ENCODE results near the gene TEKT1. TPM values are rescaled to one million over a fixed set of nuclear protein-coding genes. Genes with fewer than 3 reads are reported as not detected.

TEKT1 gene
- total RNA-seq, 3 donors from 2014 or later (not counting 1 experiment from before 2014, with no cell fraction given) = not detected

GRCh38 chr17:6753006-6753445 is 78.5 kb downstream of the TEKT1 start:
- Histone ChIP-seq H3K4me3 (ENCODE audit: low read length) (no peak overlapping the region), H3K9me3 (ENCODE audit: control insufficient read depth, insufficient read depth, low read length) (no peaks in the 10 kb centered on the region), H3K36me3 (ENCODE audit: control insufficient read depth, insufficient read depth, low read length) (peaks cover 3% of the 10 kb centered on the region), H3K27ac (ENCODE audit: low read length) (peak overlapping the region; percentile 60), H3K27me3 (ENCODE audit: control insufficient read depth, insufficient read depth, low read length) (no peaks in the 10 kb centered on the region), H3K4me1 (ENCODE audit: control insufficient read depth, insufficient read depth, low read length) (peaks cover 54% of the 10 kb centered on the region)
- TF ChIP-seq, protein P1, sequence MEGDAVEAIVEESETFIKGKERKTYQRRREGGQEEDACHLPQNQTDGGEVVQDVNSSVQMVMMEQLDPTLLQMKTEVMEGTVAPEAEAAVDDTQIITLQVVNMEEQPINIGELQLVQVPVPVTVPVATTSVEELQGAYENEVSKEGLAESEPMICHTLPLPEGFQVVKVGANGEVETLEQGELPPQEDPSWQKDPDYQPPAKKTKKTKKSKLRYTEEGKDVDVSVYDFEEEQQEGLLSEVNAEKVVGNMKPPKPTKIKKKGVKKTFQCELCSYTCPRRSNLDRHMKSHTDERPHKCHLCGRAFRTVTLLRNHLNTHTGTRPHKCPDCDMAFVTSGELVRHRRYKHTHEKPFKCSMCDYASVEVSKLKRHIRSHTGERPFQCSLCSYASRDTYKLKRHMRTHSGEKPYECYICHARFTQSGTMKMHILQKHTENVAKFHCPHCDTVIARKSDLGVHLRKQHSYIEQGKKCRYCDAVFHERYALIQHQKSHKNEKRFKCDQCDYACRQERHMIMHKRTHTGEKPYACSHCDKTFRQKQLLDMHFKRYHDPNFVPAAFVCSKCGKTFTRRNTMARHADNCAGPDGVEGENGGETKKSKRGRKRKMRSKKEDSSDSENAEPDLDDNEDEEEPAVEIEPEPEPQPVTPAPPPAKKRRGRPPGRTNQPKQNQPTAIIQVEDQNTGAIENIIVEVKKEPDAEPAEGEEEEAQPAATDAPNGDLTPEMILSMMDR (IDR thresholded peaks at IDR 0.05) = no peak
- ATAC-seq (peak; percentile 59 to 78 (median 60)), DNase-seq (peak; percentile 56 to 80)
- 13% methylated on average over 9 of the region's 9 CpGs for WGBS (ENCODE audit: insufficient coverage)
- no peaks in the 10 kb centered on the region for H3K36me3 Mint-ChIP-seq
- no peaks in the 10 kb centered on the region for H3K27me3 Mint-ChIP-seq (ENCODE audit: low read depth in 2 of 2)
- peak overlapping the region; percentile 78 for H3K4me3 Mint-ChIP-seq
- peak overlapping the region; percentile 90 to 97 for H3K27ac Mint-ChIP-seq
- peaks cover 55 to 57% of the 10 kb centered on the region in 2 donors for H3K4me1 Mint-ChIP-seq
- intact Hi-C loops (cut with micrococcal nuclease) = loop anchor here (10.0 kb wide), 1 partner anchor 262 kb away; the partner anchor contains the start of gene RNASEK
- no peaks in the 10 kb centered on the region for H3K9me3 Mint-ChIP-seq

DNA sequence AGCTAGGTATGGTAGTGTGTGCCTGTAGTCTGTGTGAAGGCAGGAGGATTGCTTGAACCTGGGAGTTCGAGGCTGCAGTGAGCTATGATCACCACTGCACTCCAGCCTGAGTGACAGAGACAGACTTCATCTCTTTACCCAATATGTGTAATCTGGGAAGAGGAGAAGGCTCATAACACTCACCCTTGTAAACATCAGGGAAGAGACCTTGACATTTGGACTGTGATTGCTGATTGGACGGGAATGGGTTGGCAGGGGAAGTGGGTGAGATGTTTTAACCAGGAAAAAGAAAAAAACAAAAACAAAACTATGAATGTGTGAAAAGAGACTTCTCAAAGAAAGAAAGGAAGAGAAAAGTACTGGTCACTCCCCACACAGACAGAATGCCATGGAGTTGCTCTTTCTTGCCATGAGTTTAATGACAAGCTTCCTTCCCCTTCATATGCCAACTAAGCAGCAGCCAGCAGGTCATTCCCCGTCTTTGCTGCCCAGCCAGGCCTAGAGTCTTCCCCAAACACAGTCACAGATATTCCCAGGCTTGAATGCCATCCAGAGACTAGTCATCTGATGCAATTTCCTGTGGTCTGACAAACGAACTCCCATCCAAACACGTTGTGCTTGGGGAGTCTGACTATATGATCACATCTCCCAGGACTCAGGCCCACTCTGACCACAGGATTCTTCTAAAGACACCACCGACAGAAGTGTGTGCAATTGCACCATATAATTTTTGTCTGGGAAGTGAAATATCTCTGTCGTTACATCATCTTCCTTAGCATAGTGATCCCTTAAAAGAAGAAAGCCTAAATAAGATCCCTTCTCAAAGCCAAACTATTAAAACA is 79.2 kb downstream of the TEKT1 start:
- intact Hi-C loops (cut with micrococcal nuclease) = loop anchor here (10.0 kb wide), 1 partner anchor 263 kb away; the partner anchor contains the start of gene RNASEK
- 40% methylated on average over 4 of the region's 7 CpGs for WGBS (ENCODE audit: insufficient coverage)
- ATAC-seq = no peak
- Mint-ChIP-seq H3K4me3 (peak overlapping the region; percentile 78), H3K4me1 (peaks cover 48 to 50% of the 10 kb centered on the region in 2 donors), H3K36me3 (no peaks in the 10 kb centered on the region), H3K27me3 (ENCODE audit: low read depth in 2 of 2) (peaks cover 0 to under 1% of the 10 kb centered on the region in 2 donors), H3K27ac (peak overlapping the region; percentile 90 to 97), H3K9me3 (no peaks in the 10 kb centered on the region)
- Histone ChIP-seq H3K36me3 (ENCODE audit: control insufficient read depth, insufficient read depth, low read length) (no peaks in the 10 kb centered on the region), H3K9me3 (ENCODE audit: control insufficient read depth, insufficient read depth, low read length) (no peaks in the 10 kb centered on the region), H3K27ac (ENCODE audit: low read length) (peak overlapping the region; percentile 60), H3K27me3 (ENCODE audit: control insufficient read depth, insufficient read depth, low read length) (no peaks in the 10 kb centered on the region), H3K4me3 (ENCODE audit: low read length) (no peak overlapping the region), H3K4me1 (ENCODE audit: control insufficient read depth, insufficient read depth, low read length) (peaks cover 47% of the 10 kb centered on the region)
- DNase-seq = peak in 1 of 2 donors; percentile 22
- TF ChIP-seq, protein P1 (IDR thresholded peaks at IDR 0.05) = no peak

GRCh38 chr17:6749519-6749918 is 82.0 kb downstream of the TEKT1 start:
- DNase-seq = peak in 1 of 2 donors; percentile 23
- Mint-ChIP-seq H3K27ac (no peak overlapping the region), H3K4me1 (peaks cover 24% of the 10 kb centered on the region in 2 donors), H3K36me3 (no peaks in the 10 kb centered on the region), H3K9me3 (no peaks in the 10 kb centered on the region), H3K27me3 (ENCODE audit: low read depth in 2 of 2) (peaks cover 15% of the 10 kb centered on the region in 2 donors), H3K4me3 (no peak overlapping the region)
- no peak for ATAC-seq
- Histone ChIP-seq H3K4me3 (ENCODE audit: low read length) (no peak overlapping the region), H3K27ac (ENCODE audit: low read length) (no peak overlapping the region), H3K4me1 (ENCODE audit: control insufficient read depth, insufficient read depth, low read length) (peaks cover 23% of the 10 kb centered on the region), H3K27me3 (ENCODE audit: control insufficient read depth, insufficient read depth, low read length) (no peaks in the 10 kb centered on the region), H3K9me3 (ENCODE audit: control insufficient read depth, insufficient read depth, low read length) (no peaks in the 10 kb centered on the region), H3K36me3 (ENCODE audit: control insufficient read depth, insufficient read depth, low read length) (no peaks in the 10 kb centered on the region)
- WGBS (ENCODE audit: insufficient coverage) = 59% methylated on average over 5 of the region's 6 CpGs
- TF ChIP-seq, protein P1 (IDR thresholded peaks at IDR 0.05) = no peak
- intact Hi-C loops (cut with micrococcal nuclease) = no loop called here

Measured in natural killer cell (primary cell).